Left ventricle myocardium superior (tissue), 1 donor: ENCODE data around the gene COL11A2. TPM values are rescaled to one million over a fixed set of nuclear protein-coding genes. Genes with fewer than 3 reads are reported as not detected.

Experiments
- ATAC-seq: fragments of 200-7000 bp; cut with Tn5 transposase; one replicate; pipeline ENCODE4 v1.9.1; 2020; ENCODE audit warnings: mild to moderate bottlenecking, moderate library complexity
- DNase-seq: peaks from one replicate; pipeline ENCODE4 v3.0.0-alpha.2; 2020
- intact Hi-C: fragments of 100-400 bp; cut with micrococcal nuclease; formaldehyde crosslinking; loops from one replicate; pipeline ENCODE4 v1.11.0; 2022
- microRNA-seq: library from miRNA; unstranded; fragments of <30 nt; microRNA quantifications from one replicate; pipeline ENCODE4 v1.2.0, GENCODE V29; 2020; ENCODE audit warnings: borderline number of aligned reads
- total RNA-seq: library from RNA; stranded (reverse); fragmentation: NEBNext Ultra II Directional; extraction: Animal tissue kit (Norgen Biotek cat#: 25700); gene quantifications from one replicate; pipeline ENCODE4 v1.2.1, GENCODE V29; 2021
- donor health status: DM: no; HTN: yes; CAD: no; lungs with severe emphysema.

Gene COL11A2
- total RNA-seq, 1 donor from 2014 or later = 1.9 TPM

DNA sequence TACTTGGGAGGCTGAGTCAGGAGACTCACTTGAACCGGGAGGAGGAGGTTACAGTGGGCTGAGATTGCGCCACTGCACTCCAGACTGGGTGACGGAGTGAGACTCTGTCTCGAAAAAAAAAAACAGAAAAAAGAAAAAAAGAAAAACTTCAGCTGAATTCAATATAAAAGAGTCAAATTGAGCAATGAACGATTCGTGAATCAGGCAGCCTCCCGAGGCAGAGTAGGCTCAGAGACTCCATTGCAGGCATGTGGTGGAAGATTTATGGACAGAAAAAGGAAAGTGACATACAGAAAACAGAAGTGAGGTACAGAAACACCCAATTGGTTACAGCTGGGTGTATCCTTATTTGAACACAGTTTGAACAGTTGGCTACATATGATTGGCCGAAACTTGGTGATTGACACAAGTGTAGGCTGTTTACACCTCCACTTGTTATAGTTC is 60.2 kb downstream of the COL11A2 start:
- intact Hi-C loops = no loop called here
- ATAC-seq (no peak), DNase-seq (no peak)

DNA sequence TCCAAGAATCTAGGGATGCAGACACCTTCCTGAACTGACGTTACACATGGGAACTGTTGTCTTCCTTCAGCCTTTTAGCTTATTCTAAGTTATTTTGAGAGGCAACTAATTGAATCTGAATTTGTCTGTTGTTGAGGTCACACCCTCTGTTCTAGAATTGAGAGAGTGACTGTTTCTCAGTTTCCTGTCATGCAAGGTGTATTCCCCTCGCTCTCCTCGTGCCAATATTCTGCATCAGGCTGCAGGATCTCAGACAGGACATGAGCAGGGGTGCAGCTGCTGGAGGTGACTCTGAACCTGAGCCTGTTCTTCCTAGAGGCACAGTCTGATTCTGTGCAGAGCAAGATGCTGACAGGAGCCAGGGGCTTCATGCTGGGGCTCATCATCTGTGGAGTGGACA is 63.9 kb downstream of the COL11A2 start:
- ATAC-seq (no peak), DNase-seq (no peak)
- intact Hi-C loops = no loop called here

DNA sequence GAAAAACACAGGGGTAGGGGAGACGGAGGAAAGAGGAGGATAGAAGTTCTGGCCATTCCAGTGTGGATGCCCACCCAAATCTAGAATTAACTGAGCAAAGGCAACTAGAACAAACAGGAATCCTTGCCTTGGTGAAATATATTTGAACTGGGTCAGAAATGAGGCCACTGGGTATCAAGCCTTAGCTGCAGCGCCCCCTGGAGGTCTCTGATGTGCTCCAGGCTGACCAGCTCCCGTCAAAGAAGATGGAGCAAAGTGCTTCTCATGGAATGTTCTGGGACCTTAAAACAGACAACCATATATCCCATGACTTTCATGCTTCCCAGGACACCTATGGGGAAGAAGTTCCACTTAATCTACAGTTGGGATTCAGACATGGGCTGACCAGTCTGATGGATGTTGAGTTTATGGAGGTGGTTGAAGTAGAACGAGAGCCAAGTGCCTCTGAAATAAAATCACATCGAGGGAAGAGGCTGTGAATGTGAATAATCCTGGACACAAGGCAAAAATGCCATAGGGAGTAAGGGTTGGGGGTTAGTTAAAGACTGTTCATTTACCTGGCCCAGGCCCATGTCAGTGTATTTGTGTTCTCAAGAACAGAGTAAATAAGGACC is 66.1 kb downstream of the COL11A2 start:
- ATAC-seq = peak; percentile 58
- intact Hi-C loops = no loop called here
- DNase-seq = peak; percentile 87

DNA sequence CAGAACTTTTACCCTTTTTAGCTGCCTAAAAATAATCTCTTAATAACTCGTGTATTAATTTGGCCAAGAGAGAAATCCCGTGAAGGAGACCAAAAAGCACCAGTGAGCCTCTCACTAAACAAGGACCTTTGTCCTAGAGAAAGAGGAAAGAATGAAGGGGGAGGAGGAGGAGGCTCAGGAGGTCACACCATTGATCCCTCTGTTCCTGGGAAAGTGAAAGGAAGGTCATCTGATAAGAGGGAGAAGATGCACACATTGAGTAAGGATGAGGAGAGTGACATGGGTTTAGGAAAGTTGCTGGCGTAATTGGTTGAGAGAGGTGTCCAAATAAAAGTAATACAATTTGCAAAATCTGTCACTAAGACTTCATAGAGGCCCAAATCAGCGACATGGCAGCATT is 67.3 kb downstream of the COL11A2 start:
- ATAC-seq = no peak
- no peak for DNase-seq
- intact Hi-C loops = no loop called here

DNA sequence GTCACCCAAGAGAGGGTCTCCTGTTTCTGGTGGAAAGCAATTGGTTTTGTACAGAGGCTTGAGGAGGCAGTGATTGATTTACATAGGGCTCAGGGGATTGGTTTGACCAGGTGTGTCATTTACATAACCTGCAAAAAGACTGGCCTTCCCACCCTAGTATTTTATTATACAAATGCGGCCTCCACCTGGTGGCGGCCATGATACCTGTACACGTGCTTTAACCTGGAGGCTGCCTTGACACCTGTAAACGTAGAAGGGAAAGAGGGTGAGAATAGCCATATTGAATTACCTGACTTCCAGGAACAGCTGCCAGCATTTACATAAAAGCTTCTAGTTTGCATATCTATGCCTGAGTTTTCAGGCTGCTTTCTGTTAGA is 67.8 kb downstream of the COL11A2 start:
- ATAC-seq (no peak), DNase-seq (no peak)
- intact Hi-C loops = no loop called here

DNA sequence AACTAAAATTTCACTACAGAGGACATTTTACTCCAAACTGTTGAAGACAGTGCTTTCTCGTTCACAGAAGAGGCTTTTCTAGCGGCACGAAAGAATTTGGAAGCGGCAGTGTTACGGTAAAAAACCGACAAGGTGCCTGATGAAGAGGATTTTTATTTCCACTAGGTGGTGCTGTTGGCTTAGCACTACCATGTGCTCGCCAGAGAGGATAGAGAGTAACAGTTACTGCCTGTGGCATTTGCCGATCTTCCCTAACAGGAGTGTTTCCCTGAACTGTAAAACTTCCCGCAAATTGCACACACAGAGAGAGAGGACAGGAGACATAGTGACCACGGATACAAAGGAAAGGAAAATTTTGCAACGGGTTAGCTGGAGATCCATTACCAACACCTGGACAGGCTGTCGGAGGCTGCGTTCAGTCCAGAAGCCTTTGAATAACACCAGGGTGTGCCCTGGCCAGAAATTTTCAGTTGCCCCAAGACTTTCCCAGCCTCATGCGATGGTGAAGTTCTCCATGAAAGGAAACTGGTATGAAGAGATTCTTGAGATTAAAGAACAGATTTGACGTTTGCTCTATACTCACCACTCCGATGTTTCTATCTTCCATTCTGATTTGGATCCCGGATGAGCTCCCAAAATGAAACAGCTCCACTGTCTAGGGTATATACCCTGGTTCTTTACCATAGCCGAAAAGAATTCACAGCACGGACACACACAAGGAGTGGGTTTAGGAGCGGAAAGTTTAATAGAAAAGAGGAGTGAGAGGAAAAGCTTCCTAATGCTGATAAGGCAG is 68.3 kb downstream of the COL11A2 start:
- no peak for ATAC-seq
- no peak for DNase-seq
- intact Hi-C loops = no loop called here

DNA sequence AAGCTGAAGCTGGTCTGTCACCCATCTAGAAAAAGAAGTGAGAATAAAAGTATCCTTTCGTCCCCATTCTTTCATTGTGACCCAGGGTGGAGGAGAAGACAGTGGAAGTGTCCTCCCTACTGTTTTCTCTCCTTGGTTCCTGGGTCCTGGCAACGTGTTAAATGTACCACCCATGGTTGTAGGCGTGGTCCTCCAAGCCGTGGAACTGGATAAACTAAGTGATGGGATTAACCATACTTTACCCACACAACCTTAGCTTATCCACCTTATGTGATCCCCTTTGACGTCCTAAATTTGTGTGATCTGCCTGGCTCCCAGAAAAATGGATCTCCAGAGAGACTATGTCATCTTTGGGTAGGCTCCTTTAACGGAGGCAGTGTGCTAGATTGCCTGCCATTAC is 69.1 kb downstream of the COL11A2 start:
- DNase-seq (no peak), ATAC-seq (no peak)
- intact Hi-C loops = no loop called here

DNA sequence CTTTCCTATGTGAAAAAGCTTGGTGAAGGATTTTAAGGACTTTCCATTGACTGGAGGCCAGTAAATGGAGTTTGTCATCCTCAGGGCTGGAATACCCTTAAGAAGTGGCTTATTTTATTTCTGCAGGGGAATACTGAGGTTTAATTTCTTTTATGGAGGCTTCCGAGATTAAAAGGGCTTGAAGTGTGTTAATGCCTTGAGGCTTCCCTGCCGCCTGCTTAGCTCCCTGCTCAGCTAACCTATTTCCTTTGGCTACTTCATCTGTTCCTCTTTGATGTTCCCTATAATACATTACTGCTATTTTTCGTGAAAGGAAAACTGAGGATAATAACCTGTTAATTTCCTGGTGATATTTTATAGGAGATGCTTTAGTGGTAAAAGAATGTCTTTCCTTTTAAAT is 72.3 kb downstream of the COL11A2 start:
- intact Hi-C loops = no loop called here
- ATAC-seq = no peak
- DNase-seq = no peak

DNA sequence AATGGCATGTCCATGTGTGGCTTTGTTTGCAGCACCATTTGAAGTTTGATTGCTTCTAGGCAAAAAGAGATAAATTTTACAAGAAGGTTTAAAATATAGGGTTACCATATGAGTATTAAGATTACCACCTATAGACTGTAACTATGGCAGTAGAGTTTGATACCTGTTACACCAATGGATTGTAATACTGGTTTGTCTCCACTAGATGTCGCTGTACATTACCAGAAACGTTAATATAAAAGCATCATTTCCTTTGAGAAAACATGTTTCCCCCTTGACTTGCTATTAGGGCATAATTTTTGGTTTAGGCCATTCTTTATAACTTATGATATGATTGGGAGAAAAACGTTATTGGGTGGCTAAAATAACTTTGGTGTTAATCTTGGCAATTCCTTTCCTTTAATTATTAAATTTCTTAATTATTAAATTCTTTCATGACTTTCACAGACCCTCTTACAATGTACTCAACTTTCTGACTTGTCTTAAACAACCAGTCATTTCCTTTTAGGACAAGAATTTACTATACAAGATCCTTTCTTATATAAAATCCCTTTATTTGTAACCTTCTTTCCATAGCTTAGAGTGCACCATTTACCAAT is 73.6 kb downstream of the COL11A2 start:
- no peak for DNase-seq
- ATAC-seq = peak; percentile 41
- intact Hi-C loops = no loop called here

DNA sequence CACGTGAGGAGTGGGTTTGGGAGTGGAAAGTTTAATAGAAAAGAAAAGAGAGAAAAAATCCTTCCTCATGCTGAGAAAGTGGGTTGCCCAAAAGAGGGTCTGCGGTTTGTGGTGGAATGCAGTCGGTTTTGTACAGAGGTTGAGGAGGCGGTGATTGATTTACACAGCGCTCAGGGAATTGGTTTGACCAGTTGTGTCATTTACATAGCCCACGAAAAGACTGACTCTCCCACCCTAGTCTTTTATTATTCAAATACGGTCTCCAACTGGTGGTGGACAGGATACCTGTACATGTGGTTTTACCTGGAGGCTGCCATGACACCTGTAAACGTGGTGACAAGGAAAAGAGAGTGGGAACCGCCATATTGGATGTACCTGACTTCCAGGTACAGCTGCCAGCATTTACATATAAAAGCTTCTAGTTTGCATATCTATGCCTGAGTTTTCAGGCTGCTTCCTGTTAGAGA is 74.4 kb downstream of the COL11A2 start:
- ATAC-seq (no peak), DNase-seq (no peak)
- intact Hi-C loops = no loop called here

DNA sequence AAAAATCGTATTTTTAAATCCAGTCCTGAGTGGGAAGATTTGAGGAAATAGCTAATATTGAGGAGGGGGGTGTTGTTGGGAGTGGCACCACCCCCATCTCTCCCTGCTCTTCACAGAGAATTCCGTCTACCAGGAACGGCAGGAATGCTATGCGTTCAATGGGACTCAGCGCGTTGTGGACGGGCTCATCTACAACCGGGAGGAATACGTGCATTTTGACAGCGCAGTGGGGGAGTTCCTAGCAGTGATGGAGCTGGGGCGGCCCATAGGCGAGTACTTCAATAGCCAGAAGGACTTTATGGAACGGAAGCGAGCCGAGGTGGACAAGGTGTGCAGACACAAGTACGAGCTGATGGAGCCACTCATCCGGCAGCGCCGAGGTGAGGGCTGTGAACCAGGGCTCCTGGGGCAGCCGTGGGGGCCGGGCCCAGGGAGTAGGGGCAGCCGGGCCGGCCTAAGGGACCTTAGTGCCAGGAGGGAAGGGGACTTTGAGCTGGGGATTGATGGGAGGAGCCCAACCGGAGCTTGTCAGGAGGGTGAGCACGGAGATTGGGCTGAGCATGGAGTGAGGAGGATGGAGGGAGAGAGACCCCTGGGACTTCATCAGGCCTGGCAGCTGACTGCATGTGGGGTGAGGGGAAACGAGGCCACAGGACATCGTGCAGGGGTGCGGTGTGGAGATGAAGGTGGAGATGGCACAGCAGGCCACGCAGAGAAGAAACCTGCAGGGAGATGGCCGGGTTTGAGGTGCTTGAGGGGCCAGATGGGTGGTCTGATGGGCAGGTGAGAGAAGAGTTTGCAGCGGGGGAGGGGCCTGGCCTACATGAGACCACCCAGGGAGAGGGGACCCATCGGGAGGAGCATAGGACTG is 75.2 kb downstream of the COL11A2 start:
- no peak for ATAC-seq
- no peak for DNase-seq
- intact Hi-C loops = no loop called here

DNA sequence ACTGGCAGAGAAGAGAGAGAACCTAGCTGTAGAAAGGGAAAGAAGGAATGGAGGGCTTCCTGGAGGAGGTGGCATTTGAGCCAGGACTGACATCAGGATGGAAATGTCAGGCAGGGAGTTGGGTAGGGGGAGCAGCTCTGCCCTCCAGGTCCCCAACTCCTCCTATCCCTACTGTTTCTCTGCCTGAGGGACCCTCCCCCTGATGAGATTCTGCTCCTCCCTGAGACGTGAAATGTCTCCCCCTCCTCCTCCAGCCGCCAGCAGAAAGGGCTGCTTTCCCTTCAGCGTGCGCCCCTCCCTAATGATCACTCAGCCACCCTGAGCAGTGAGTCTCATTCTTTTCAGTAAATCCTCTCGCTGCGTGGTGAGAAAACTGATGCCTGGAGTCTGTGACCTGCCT is 75.8 kb downstream of the COL11A2 start:
- intact Hi-C loops = no loop called here
- ATAC-seq = no peak
- DNase-seq = no peak

DNA sequence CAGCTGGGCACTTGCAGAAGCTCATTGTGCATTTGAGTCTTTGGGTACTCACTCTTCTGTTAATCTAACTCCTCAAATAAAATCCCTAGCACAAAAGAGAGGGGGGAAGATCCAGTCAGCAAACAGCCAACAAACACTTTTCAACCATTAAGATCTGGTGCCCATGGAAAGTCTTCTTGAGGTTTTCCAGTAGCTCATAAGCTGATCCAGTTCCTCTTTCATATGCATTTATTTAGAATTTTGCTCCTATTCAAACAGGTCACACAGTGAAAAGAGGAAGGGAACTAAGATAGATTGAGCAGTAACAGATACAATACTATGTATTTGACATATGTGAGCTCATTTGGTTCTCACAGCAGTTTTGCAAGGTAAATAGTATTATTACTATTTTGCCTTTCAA is 77.9 kb downstream of the COL11A2 start:
- ATAC-seq = no peak
- no peak for DNase-seq
- intact Hi-C loops = no loop called here

DNA sequence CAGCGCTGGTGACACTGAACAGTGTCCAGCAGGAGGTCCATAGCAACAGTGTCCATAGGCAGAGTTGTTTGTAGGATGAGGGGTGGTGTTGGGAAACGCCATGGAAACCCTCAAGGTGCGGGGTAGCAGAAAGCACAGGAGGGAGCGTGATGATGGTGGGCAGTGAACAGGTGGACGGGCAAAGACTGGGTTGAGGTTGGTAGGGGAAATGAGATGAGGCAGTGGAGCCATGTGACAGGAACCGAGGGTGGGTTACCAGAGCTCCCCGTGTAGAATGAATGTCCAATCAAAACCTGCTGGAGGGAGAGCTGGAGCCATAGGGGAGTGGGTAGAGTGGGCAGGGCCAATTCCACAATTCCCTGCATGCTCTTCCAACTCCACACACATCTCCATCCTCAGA is 78.5 kb downstream of the COL11A2 start:
- DNase-seq (no peak), ATAC-seq (no peak)
- intact Hi-C loops = no loop called here

Small RNA genes lying within 50 kb of the gene (microRNA-seq; reads per million reads assigned to microRNA genes)
- gene MIR219A1 = 2.9 reads per million

Other genes with a start within 250 kb of the COL11A2 start
- 20.0 TPM for gene HLA-DMA, start 239.4 kb downstream of the COL11A2 start, total RNA-seq
- gene BRD2, start 223.9 kb downstream of the COL11A2 start, total RNA-seq = 73.8 TPM
- gene HLA-DOA, start 182.9 kb downstream of the COL11A2 start, total RNA-seq = 1.8 TPM
- 37.7 TPM for gene HLA-DPA1, start 118.8 kb downstream of the COL11A2 start, total RNA-seq
- gene HLA-DPB1, start 116.5 kb downstream of the COL11A2 start, total RNA-seq = 41.5 TPM
- 41.2 TPM for gene RXRB, start 8.2 kb upstream of the COL11A2 start, total RNA-seq
- 47.7 TPM for gene SLC39A7, start 8.4 kb upstream of the COL11A2 start, total RNA-seq
- 24.8 TPM for gene HSD17B8, start 12.2 kb upstream of the COL11A2 start, total RNA-seq
- gene RING1, start 16.0 kb upstream of the COL11A2 start, total RNA-seq = 30.1 TPM
- gene VPS52, start 79.4 kb upstream of the COL11A2 start, total RNA-seq = 32.7 TPM
- gene RPS18, start 79.6 kb upstream of the COL11A2 start, total RNA-seq = 931 TPM
- 6.9 TPM for gene B3GALT4, start 84.7 kb upstream of the COL11A2 start, total RNA-seq
- 15.1 TPM for gene WDR46, start 96.8 kb upstream of the COL11A2 start, total RNA-seq
- gene PFDN6, start 97.1 kb upstream of the COL11A2 start, total RNA-seq = 57.3 TPM
- 59.4 TPM for gene RGL2, start 106.5 kb upstream of the COL11A2 start, total RNA-seq
- gene TAPBP, start 121.6 kb upstream of the COL11A2 start, total RNA-seq = 93.0 TPM
- gene ZBTB22, start 125.3 kb upstream of the COL11A2 start, total RNA-seq = 11.1 TPM
- gene DAXX, start 130.5 kb upstream of the COL11A2 start, total RNA-seq = 21.2 TPM
- 0.74 TPM for gene KIFC1, start 199.4 kb upstream of the COL11A2 start, total RNA-seq
- gene PHF1, start 218.5 kb upstream of the COL11A2 start, total RNA-seq = 51.9 TPM
- gene CUTA, start 225.6 kb upstream of the COL11A2 start, total RNA-seq = 120 TPM
- 6.2 TPM for gene SYNGAP1, start 227.6 kb upstream of the COL11A2 start, total RNA-seq